GM21515 (cell line): ENCODE data around the gene EDEM3.
"Not testable (repeated sequence)": the region's sequence is repeated elsewhere in the genome, so short reads cannot be mapped to it uniquely, and the experiment has no call there.

Experiments
- ATAC-seq: cut with Tn5 transposase; IDR thresholded peaks from one replicate; pipeline ENCODE4 v1.9.1; 2021; ENCODE audit not compliant: unreplicated experiment

Gene EDEM3

DNA sequence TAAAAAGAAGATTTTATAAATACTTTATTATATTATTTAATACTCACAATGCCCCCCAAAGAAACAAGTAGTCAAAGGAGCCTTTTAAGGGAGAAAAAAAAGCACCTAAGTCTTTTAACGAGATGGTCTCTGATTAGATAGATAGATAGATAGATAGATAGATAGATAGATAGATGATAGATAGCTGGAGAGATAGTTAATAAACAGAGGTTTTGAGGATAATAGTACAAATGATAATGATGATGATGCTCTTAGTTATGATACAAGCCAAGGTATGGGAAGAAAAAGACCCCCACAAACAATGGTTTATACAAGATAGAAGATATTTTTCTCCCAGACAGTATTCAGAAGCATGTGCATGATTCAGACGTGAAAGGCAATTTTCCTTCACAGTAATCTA is 14.6 kb upstream of the EDEM3 start:
- no peak for ATAC-seq

DNA sequence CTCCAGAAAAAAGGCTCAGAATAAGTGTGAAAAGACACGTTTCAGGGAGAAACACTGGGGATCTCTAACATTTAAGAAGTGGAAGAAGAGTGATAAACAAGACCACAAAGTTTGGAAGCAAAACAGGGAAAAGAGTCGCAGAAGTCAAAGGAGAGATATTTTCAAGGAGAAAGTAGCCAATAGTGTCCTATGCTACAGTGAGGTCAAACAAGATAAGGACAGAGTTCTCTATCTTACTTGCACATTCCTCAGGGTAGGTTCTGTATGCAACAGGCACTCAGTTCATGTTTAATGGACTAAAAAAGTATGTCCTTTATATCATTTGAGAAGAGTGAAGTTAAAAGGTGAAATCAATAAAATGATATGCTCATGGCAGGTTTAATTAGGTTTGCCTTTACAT is 13.8 kb upstream of the EDEM3 start:
- ATAC-seq, result no peak

- no peak for ATAC-seq
These were observed 12.9 kb upstream of the EDEM3 start for GRCh38 chr1:184767591-184767990.

- no peak for ATAC-seq
These were observed 9.8 kb upstream of the EDEM3 start for GRCh38 chr1:184764483-184764882.

GRCh38 chr1:184763520-184763919 is 8.9 kb upstream of the EDEM3 start:
- not testable (repeated sequence) for ATAC-seq

GRCh38 chr1:184761969-184762485 is 7.4 kb upstream of the EDEM3 start:
- no peak for ATAC-seq

- ATAC-seq, result no peak
These were observed 5.0 kb upstream of the EDEM3 start for GRCh38 chr1:184759651-184760050.

GRCh38 chr1:184759112-184759511 is 4.5 kb upstream of the EDEM3 start:
- no peak for ATAC-seq

DNA sequence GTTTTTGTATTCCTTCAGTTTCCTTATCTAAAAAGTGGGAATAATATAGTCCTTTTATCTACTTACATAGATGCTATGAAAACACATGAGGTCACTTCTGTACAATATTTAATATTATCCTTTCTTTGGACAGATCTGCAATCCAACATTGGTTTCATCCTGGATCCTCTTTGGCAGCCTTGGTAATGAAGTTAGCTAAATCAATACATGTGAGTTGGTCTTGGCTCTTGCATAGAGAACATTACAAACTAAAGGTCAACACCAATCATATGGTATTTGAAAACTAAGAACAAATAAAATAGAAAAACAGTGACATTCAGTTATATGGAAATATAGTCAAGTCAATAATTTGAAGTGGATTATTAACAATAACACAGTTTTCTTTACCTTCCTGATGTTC is 3.2 kb upstream of the EDEM3 start:
- no peak for ATAC-seq

DNA sequence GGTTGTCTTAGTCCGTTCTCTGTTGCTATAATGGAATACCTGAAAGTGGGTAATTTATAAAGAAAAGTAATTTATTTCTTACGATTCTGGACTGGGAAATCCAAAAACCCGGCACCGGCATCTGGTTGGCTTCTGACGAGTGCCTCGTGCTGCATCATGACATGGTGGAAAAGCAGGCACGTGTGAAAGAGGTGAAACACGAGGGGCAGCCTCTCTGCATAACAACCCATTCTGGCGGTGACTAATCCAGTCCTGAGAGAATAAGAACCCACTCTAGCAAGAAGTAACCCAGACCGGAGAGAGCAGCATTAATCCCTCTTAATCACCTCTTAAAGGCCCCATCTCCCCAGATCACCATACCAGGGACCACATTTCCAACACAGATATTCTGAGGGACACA is 2.7 kb upstream of the EDEM3 start:
- ATAC-seq, result no peak

DNA sequence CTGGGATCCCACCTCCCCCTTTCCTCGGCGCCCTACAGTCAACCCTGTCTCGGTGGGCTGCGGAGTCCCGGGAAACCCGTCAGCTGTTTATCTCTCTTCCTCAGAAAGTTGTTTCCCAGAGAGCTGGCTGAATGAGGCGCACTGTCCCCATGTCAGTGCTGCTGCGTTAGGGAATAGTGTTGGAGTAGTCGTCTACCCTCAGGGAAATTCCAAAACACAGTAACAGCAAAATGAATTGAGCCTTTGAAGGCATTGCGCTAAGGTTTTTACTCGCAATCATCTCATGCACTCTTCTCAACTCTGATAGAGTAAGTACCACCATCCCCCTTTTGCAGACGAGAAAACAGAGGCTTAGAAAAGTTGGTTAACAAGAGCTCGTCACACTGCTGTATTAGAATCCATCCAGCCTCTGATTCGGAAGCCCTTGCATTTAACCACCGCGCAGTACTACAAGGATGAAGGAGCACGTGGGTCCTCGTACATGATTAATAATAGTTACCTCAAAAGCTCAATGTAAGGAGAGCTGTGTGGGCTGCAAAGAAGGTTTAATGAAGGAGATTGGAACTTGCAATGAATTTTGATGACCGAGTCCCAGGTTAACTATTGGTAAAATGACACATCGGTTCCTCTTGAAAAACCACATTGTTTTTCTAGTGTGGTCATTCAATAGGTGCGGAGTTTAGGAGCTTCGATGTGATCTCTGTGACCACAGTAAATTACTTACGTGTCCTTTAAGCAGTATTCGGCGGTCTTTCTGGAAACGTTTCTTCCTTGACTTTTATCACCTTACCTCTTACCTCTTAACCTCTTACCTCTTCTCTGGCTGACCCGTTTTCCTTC is 788 bp upstream of the EDEM3 start:
- ATAC-seq, result no peak

- peak; percentile 13 for ATAC-seq
These were observed 816 bp downstream of the EDEM3 start for GRCh38 chr1:184753608-184754475.

DNA sequence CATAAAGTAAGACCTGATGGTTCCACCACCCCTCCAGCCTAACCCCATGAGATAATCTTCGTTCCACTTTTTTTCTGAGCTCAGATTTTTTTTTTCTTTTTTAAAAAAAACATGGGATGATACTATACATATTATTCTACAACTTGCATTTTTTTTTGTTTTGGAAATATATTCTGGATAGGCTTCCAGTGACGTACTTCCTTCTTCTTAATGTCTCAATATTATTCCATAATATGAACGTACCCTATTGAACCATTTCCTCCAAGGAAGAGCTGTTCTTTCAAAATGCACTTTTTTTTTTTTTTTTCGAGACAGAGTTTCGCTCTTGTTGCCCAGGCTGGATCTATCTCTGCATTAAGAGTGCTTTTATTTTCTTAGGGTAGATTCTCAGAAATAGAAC is 1.5 kb downstream of the EDEM3 start:
- ATAC-seq, result no peak

GRCh38 chr1:184752656-184753055 is 2.0 kb downstream of the EDEM3 start:
- ATAC-seq, result no peak

DNA sequence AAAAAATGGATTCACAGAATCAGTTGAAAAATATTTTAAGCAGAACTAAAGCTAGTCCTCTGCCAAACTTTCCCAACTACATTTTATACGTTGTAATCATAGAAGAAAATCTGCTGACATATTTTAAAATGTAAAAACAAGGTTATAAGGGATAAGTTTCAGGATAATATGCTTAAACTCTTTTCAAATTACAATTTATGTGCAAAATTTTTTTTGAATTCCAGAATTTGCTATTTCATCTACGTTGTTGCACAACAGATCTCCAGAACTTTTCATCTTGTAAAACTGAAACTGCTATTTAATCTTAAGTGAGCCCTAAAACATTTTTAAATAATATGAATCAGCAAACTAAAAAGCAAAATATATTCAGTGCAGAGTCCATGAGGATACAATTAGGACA is 5.9 kb downstream of the EDEM3 start:
- no peak for ATAC-seq

- peak; percentile 68 for ATAC-seq
These were observed 7.3 kb downstream of the EDEM3 start for GRCh38 chr1:184747089-184747955.

- no peak for ATAC-seq
These were observed 8.6 kb downstream of the EDEM3 start for GRCh38 chr1:184745929-184746638.

DNA sequence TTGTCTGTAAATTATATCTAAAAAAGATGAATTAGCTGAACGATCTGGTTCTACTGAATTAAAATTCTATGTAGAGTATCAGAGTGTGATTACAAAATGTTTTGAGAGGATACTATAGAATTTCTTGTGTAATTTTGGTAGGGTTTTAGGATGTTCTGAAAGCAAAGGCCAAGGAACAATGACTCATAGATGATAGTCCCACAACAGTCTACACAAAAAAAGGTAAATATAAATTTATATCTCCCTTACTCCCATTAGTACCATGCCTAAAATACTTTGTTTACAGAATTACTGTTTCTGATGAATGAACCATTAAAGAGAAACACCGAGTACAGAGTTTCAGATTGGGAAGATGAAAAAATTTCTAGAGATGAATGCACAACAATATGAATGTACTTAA is 9.5 kb downstream of the EDEM3 start:
- no peak for ATAC-seq

DNA sequence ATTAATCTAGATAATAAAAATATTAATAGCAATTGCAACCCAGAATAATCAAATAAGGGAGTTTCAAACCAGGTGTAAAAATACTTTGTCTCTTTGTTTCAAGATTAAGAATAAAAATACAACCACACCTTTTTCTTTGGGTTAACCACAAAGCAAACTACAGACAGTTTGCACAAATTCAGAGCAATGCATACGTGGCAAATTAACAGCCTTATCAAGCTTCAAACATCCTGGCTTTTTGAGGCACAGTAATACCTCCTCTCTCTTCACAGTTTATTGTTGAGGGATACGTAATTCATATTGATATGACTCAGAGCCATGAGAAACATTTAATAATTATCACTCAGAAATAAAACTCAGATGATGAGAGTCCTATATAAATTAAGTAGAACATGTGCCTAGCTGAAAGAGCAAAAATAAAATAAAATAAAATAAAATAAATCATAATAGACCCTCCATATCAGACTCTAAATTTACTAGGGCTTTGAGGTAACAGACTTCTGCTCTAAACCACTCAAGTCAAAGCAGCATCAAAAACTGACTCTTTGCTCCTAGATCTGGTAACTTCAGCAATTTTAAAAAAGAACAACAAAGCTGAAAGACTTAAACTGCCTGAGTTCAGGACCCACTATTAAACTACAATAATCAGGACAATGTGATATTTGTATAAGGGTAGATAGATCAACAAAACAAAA is 11.4 kb downstream of the EDEM3 start:
- ATAC-seq, result peak; percentile 62

DNA sequence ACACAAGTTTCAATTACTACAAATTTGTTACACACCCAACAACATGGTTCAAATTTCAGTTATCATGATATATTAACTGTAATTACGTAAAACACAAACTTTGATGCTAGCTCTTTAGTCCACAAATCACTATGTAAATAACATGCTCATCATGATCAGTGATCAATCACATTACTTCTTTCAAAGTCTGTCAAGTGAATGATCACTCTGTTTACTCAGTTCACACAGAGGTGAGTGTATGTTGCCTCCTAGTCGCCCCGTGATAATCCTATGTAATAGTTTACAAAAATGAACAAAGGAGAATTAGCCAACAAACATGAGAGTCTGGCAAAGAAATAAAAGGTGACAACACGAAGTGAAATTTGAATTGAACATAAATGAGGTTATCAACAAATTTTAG is 14.3 kb downstream of the EDEM3 start:
- no peak for ATAC-seq
